A549 (cell line): ENCODE measurements around the gene GPR4. TPM values are rescaled to one million over a fixed set of nuclear protein-coding genes. Genes with fewer than 3 reads are reported as not detected.
A peak's percentile ranks its signal among the peaks of the same experiment; 100 is the strongest.

Source experiments
- ATAC-seq, 2 experiments: fragments of 200-7000 bp in 1 of 2; fragments of >200 bp in 1 of 2; cut with Nextera tagmentation in 1 of 2; cut with Tn5 transposase in 1 of 2; 3 replicates each; pipeline versions ENCODE4 v1.8.0 to v1.9.1; 2018 to 2020; ENCODE audit warnings: mild to moderate bottlenecking in 1 of 2, moderate library complexity in 1 of 2
- CTCF ChIA-PET: fragments of 300-600 bp; sonication (Branson Sonifier 250); formaldehyde crosslinking; extraction: SDS; loops from one replicate; lab custom pipeline; 2021; ENCODE audit warnings: antibody characterized with exemption, inconsistent platforms; lab: Yijun Ruan, JAX
- POLR2A ChIA-PET: fragments of 350-600 bp; formaldehyde crosslinking; extraction: SDS; loops from one replicate; lab custom pipeline; 2021; ENCODE audit warnings: antibody characterized with exemption, inconsistent platforms; lab: Yijun Ruan, JAX
- DNase-seq, 2 experiments: peaks; one replicate each; pipeline versions ENCODE4 v3.0.0 to v3.0.0-alpha.2; 2011 to 2016; ENCODE audit warnings: low read depth in 1 of 2, low spot score in 1 of 2
- FAIRE-seq: peaks from 2 replicates; lab custom pipeline; 2011; peaks lifted over from hg19 to GRCh38; lab: Jason Lieb, UNC
- H3K27ac ChIP-seq, 2 experiments: fragments of >200 bp; sonication (Bioruptor Twin); formaldehyde crosslinking; 3 replicates each; pipeline ENCODE4 v1.5.1; 2016 to 2017
- H3K4me1 ChIP-seq: fragments of >200 bp; sonication (Bioruptor Twin); formaldehyde crosslinking; 3 replicates; pipeline ENCODE4 v1.6.1; 2016
- H3K4me2 ChIP-seq: fragments of >200 bp; sonication (Bioruptor Twin); formaldehyde crosslinking; 3 replicates; pipeline ENCODE4 v1.6.1; 2016
- H3K4me3 ChIP-seq: fragments of >200 bp; sonication (Bioruptor Twin); formaldehyde crosslinking; 3 replicates; pipeline ENCODE4 v1.5.1; 2016
- H3K9me3 ChIP-seq: fragments of >200 bp; sonication (Bioruptor Twin); formaldehyde crosslinking; 3 replicates; pipeline ENCODE4 v1.6.1; 2016
- CEBPB ChIP-seq, 2 experiments: fragments of >200 bp in 1 of 2; sonication (Bioruptor Twin) in 1 of 2; formaldehyde crosslinking in 1 of 2; IDR thresholded peaks; 2 replicates each; pipeline ENCODE4 v1.6.1; 2012 to 2016
- CHD2 ChIP-seq: fragments of 150-350 bp; IDR thresholded peaks from 2 replicates; pipeline ENCODE4 v1.6.1; 2014; ENCODE audit warnings: low read length; ENCODE audit not compliant: partially characterized antibody
- CHD4 ChIP-seq: fragments of 200-600 bp; sonication (generic); IDR thresholded peaks from 2 replicates; pipeline ENCODE4 v1.6.1; 2016; ENCODE audit warnings: antibody characterized with exemption, mild to moderate bottlenecking, borderline replicate concordance
- EHF ChIP-seq: fragments of 250-450 bp; sonication (Bioruptor Pico); IDR thresholded peaks from 2 replicates; pipeline ENCODE4 v1.5.0; 2020; ENCODE audit warnings: mild to moderate bottlenecking
- FOSL2 ChIP-seq, 2 experiments: fragments of 450-650 bp in 1 of 2; fragments of >200 bp in 1 of 2; sonication (Bioruptor Twin) in 1 of 2; formaldehyde crosslinking; IDR thresholded peaks; 2 replicates each; pipeline versions ENCODE4 v1.5.0 to v1.6.1; 2016 to 2020; ENCODE audit warnings: mild to moderate bottlenecking in 1 of 2, moderate library complexity in 1 of 2
- HDAC2 ChIP-seq: fragments of 200-600 bp; sonication (generic); IDR thresholded peaks from 2 replicates; pipeline ENCODE4 v1.6.1; 2016
- HEYL ChIP-seq: fragments of 250-450 bp; sonication (Bioruptor Pico); IDR thresholded peaks from 2 replicates; pipeline ENCODE4 v1.8.0; 2021; ENCODE audit warnings: mild to moderate bottlenecking, moderate library complexity
- HOXB13 ChIP-seq: fragments of 250-450 bp; sonication (Bioruptor Pico); IDR thresholded peaks from 2 replicates; pipeline ENCODE4 v1.5.0; 2020; ENCODE audit warnings: low read depth, mild to moderate bottlenecking, moderate library complexity
- HOXB5 ChIP-seq: fragments of 250-450 bp; sonication (Bioruptor Pico); IDR thresholded peaks from 2 replicates; pipeline ENCODE4 v1.5.0; 2020; ENCODE audit warnings: mild to moderate bottlenecking, moderate library complexity
- JUN ChIP-seq, 2 experiments: fragments of >200 bp; sonication (Bioruptor Twin); formaldehyde crosslinking; IDR thresholded peaks; 2 replicates in 1 of 2; 3 replicates in 1 of 2; pipeline ENCODE4 v1.6.1; 2016 to 2017
- KDM1A ChIP-seq: fragments of 200-600 bp; sonication (generic); IDR thresholded peaks from 2 replicates; pipeline ENCODE4 v1.6.1; 2016; ENCODE audit warnings: low read depth, mild to moderate bottlenecking
- MAFK ChIP-seq: fragments of 450-650 bp; IDR thresholded peaks from 2 replicates; pipeline ENCODE4 v1.6.1; 2014; ENCODE audit not compliant: partially characterized antibody
- MAZ ChIP-seq: fragments of 150-350 bp; IDR thresholded peaks from 2 replicates; pipeline ENCODE4 v1.6.1; 2014; ENCODE audit warnings: antibody characterized with exemption, low read depth, low read length, borderline replicate concordance
- MYC ChIP-seq: IDR thresholded peaks from 2 replicates; pipeline ENCODE4 v1.6.1; 2012; ENCODE audit warnings: mild to moderate bottlenecking, inconsistent platforms, low read length, improper control_type of control experiment, borderline replicate concordance
- NFE2L2 ChIP-seq: fragments of 150-350 bp; conservative IDR thresholded peaks from 2 replicates; pipeline ENCODE4 v1.6.1; 2014; ENCODE audit warnings: low read length
- NPAS2 ChIP-seq: fragments of 250-450 bp; sonication (Bioruptor Pico); IDR thresholded peaks from 2 replicates; pipeline ENCODE4 v1.8.0; 2022; ENCODE audit warnings: mild to moderate bottlenecking, moderate library complexity, borderline replicate concordance
- POLR2A ChIP-seq: IDR thresholded peaks from 2 replicates; pipeline ENCODE4 v1.6.1; 2012; ENCODE audit warnings: mild to moderate bottlenecking, low read length
- RAD21 ChIP-seq, 2 experiments: fragments of >200 bp in 1 of 2; sonication (Bioruptor Twin) in 1 of 2; formaldehyde crosslinking in 1 of 2; IDR thresholded peaks in 1 of 2; conservative IDR thresholded peaks in 1 of 2; 2 replicates in 1 of 2; 3 replicates in 1 of 2; pipeline ENCODE4 v1.6.1; 2012 to 2018; ENCODE audit warnings: inconsistent platforms in 1 of 2
- RARB ChIP-seq: fragments of 250-450 bp; sonication (Bioruptor Pico); IDR thresholded peaks from 2 replicates; pipeline ENCODE4 v1.8.0; 2021; ENCODE audit warnings: mild to moderate bottlenecking, moderate library complexity
- RCOR1 ChIP-seq: fragments of 150-350 bp; IDR thresholded peaks from 2 replicates; pipeline ENCODE4 v1.6.1; 2014; ENCODE audit warnings: antibody characterized with exemption, low read length, low read depth
- RFX5 ChIP-seq: fragments of 450-650 bp; IDR thresholded peaks from 2 replicates; pipeline ENCODE4 v1.7.1; 2014; ENCODE audit warnings: antibody characterized with exemption, mild to moderate bottlenecking, moderate library complexity
- ZFP36 ChIP-seq: fragments of 450-650 bp; IDR thresholded peaks from 2 replicates; pipeline ENCODE4 v1.6.1; 2014; ENCODE audit warnings: borderline replicate concordance; ENCODE audit not compliant: partially characterized antibody
- ZNF302 ChIP-seq: fragments of 250-450 bp; sonication (Bioruptor Pico); IDR thresholded peaks from 2 replicates; pipeline ENCODE4 v1.9.0; 2021; ENCODE audit warnings: inconsistent platforms, mild to moderate bottlenecking, moderate library complexity
- ZSCAN20 ChIP-seq: fragments of 250-450 bp; sonication (Bioruptor Pico); IDR thresholded peaks from 2 replicates; pipeline ENCODE4 v1.8.0; 2022; ENCODE audit warnings: mild to moderate bottlenecking, moderate library complexity
- WGBS: methylation state at CpG from one replicate; pipeline ENCODE4 v1.1.6; 2017; ENCODE audit errors: missing lambda C conversion rate; 5-methylcytosine and 5-hydroxymethylcytosine counted together
- polyA plus RNA-seq, 4 experiments: library from polyadenylated mRNA; depleted of rRNA in 3 of 4; stranded (reverse); fragments of >200 nt; fragmentation: RNase III in 1 of 4; extraction: RNeasy Plus Mini Kit Qiagen cat#74134 plus additional on column Dnase treatment in 1 of 4; gene quantifications; 2 replicates in 3 of 4; 3 replicates in 1 of 4; pipeline ENCODE4 v1.2.3, GENCODE V29; 2011 to 2017
- TF ChIP-seq, protein P1 (sequence below): fragments of 250-450 bp; sonication (Bioruptor Pico); IDR thresholded peaks from 2 replicates; pipeline ENCODE4 v1.5.0; 2020; ENCODE audit warnings: low read depth, mild to moderate bottlenecking, moderate library complexity
- TF ChIP-seq, protein P2 (sequence below): fragments of 450-650 bp; IDR thresholded peaks from 2 replicates; pipeline ENCODE4 v1.6.1; 2014; ENCODE audit warnings: antibody characterized with exemption
- TF ChIP-seq, protein P3 (sequence below): fragments of >200 bp; sonication (Bioruptor Twin); formaldehyde crosslinking; IDR thresholded peaks from 2 replicates; pipeline ENCODE4 v1.6.1; 2016
- TF ChIP-seq, protein P4 (sequence below): IDR thresholded peaks from 2 replicates; pipeline ENCODE4 v1.6.1; 2012
- TF ChIP-seq, protein P5 (sequence below): fragments of >200 bp; sonication (Bioruptor Twin); formaldehyde crosslinking; IDR thresholded peaks from 3 replicates; pipeline ENCODE4 v1.6.1; 2016
- TF ChIP-seq, protein P6 (sequence below): IDR thresholded peaks from 2 replicates; pipeline ENCODE4 v1.6.1; 2012

GPR4 gene
- polyA plus RNA-seq, 2 of the 4 experiments (the other 2 are of a cell fraction): 0.03 to 0.10 TPM

DNA sequence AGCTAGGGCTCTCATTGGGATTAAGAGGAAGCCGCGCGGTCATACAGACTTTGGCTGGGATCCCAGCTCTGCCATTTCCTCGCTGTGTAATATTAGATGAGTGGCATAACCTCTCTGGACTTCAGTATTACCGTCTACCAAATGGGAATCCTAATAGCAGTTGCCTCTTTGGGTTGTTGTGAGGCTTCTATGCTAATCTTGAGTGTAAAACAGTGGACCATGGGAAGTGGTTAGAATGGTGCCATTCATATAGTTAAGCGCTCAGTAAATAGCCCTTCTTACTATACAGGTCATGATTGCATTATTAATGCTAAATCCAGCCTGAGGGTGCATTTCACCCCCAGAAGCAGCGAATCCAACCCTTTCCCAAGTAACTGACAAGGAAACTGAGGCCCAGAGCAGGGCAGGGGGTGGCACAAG, 16.8 kb downstream of the GPR4 start:
- H3K4me2 ChIP-seq: peak overlapping the region; percentile 89
- POLR2A ChIA-PET: interaction anchor here (1.4 to 2.8 kb wide), 4 partner anchors 29 to 184 kb away, joined by 4 to 25 read pairs (median 8); partner anchors contain the start of gene SIX5
- TF ChIP-seq RCOR1 (peak; percentile 92), ZFP36 (peak; percentile 94), NPAS2 (no peak), KDM1A (peak; percentile 96), CHD4 (peak; percentile 87), MAZ (0 out of 2 replicates have a peak, but pooled peaks have one; percentile 19), ZNF302 (CRISPR knock-in tag) (no peak), HOXB13 (0 out of 2 replicates have a peak, but pooled peaks have one; percentile 36), HDAC2 (peak; percentile 96), POLR2A (no peak)
- TF ChIP-seq, protein P1, sequence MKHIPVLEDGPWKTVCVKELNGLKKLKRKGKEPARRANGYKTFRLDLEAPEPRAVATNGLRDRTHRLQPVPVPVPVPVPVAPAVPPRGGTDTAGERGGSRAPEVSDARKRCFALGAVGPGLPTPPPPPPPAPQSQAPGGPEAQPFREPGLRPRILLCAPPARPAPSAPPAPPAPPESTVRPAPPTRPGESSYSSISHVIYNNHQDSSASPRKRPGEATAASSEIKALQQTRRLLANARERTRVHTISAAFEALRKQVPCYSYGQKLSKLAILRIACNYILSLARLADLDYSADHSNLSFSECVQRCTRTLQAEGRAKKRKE (CRISPR knock-in tag): no peak
- 15% methylated on average over 7 of the region's 7 CpGs for WGBS
- H3K4me1 ChIP-seq: peaks cover 12% of the 10 kb centered on the region
- H3K9me3 ChIP-seq: no peaks in the 10 kb centered on the region
- ATAC-seq (peak; percentile 3 to 17), FAIRE-seq (no peak), DNase-seq (no peak)
- CTCF ChIA-PET: interaction anchor here (1.1 to 10.5 kb wide), 5 partner anchors 17 to 146 kb away, joined by 3 to 91 read pairs (median 7); partner anchors contain the start of gene EML2
- peak overlapping the region; percentile 87 to 92 for H3K27ac ChIP-seq
- H3K4me3 ChIP-seq: peak overlapping the region; percentile 61

DNA sequence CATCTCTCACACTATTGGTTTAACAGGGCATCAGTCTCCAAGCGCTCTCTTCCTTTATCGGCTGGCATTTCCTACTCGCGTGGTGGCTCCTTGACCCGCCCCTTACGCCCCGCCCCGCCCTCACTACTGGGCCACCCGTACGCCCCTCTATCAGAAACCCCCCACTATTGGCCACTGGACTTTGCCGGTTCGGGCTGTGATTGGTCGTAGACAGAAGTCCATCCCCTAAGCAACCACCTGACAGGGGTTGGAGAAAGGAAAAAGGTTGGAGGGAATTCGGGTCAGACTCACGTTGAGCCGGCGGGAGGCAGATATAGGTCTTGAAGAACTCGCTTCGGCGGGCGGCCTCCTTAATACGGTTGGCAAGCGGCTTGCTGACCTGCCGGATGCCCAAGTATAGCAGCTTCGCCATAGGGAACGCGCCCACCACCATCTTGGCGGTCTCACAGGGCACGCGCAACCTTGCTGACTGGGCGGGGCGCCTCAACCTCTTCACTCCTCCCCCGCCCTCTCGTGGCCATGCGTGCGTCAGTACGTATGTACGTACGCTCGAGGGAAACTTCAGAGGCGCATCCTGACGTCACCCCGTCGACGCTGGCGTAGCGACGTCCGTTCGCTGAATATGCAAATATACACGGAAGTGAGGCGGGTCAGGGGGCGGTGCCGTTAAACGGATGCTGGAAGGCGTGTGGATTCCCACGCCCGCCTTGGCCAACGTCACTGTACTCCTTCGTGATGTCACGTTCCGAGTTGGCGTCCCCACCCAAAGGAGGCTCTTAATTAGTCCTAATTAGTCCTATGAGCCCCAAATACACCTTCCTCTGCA, 17.5 kb downstream of the GPR4 start, which contains the start of gene OPA3:
Gene OPA3 (minus strand): TSS at position 471 of the 826 bp plus-strand sequence. CDS start 38 bp downstream, at position 433.
- FAIRE-seq (peak; percentile 100), ATAC-seq (peak; percentile 92 to 94), DNase-seq (peak; percentile 100)
- Histone ChIP-seq H3K27ac (peak within 1 kb of the TSS; percentile 87 to 92), H3K9me3 (no peaks in the 10 kb centered on the region), H3K4me1 (peaks cover 12% of the 10 kb centered on the region), H3K4me3 (peak within 1 kb of the TSS; percentile 61), H3K4me2 (peak within 1 kb of the TSS; percentile 89)
- ChIA-PET CTCF (interaction anchor here (1.0 to 10.5 kb wide), 11 partner anchors 14 to 145 kb away, joined by 3 to 91 read pairs (median 4); partner anchors contain the start of gene EML2), POLR2A (interaction anchor here (0.5 to 2.8 kb wide), 16 partner anchors 17 to 1533 kb away, joined by 3 to 25 read pairs (median 4); partner anchors contain the start of genes QPCTL, RTN2, SIX5 and SNRPD2)
- WGBS: 1% methylated on average over 54 of the region's 63 CpGs
- TF ChIP-seq MYC: peak; percentile 51; the same call in 1 of the 2 replicates
- TF ChIP-seq MAFK: peak; percentile 99
- peak; percentile 27 for TF ChIP-seq CHD2
- TF ChIP-seq EHF (CRISPR knock-in tag): no peak
- TF ChIP-seq, protein P2, sequence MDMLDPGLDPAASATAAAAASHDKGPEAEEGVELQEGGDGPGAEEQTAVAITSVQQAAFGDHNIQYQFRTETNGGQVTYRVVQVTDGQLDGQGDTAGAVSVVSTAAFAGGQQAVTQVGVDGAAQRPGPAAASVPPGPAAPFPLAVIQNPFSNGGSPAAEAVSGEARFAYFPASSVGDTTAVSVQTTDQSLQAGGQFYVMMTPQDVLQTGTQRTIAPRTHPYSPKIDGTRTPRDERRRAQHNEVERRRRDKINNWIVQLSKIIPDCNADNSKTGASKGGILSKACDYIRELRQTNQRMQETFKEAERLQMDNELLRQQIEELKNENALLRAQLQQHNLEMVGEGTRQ: peak; percentile 77
- no peak for TF ChIP-seq RARB (CRISPR knock-in tag)
- TF ChIP-seq NFE2L2: no peak
- TF ChIP-seq RAD21 (conservative IDR thresholded peaks at IDR 0.05 in 1 of 2, IDR thresholded peaks at IDR 0.05 in 1 of 2): no peak; a peak in 2 of 5 replicates
- TF ChIP-seq, protein P3, sequence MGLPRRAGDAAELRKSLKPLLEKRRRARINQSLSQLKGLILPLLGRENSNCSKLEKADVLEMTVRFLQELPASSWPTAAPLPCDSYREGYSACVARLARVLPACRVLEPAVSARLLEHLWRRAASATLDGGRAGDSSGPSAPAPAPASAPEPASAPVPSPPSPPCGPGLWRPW: no peak
- TF ChIP-seq, protein P4, sequence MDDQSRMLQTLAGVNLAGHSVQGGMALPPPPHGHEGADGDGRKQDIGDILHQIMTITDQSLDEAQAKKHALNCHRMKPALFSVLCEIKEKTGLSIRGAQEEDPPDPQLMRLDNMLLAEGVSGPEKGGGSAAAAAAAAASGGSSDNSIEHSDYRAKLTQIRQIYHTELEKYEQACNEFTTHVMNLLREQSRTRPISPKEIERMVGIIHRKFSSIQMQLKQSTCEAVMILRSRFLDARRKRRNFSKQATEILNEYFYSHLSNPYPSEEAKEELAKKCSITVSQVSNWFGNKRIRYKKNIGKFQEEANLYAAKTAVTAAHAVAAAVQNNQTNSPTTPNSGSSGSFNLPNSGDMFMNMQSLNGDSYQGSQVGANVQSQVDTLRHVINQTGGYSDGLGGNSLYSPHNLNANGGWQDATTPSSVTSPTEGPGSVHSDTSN: peak; percentile 95
- TF ChIP-seq JUN (IDR thresholded peaks at IDR 0.05): peak; percentile 74 to 95; a peak in 4 of 5 replicates
- TF ChIP-seq, protein P5, sequence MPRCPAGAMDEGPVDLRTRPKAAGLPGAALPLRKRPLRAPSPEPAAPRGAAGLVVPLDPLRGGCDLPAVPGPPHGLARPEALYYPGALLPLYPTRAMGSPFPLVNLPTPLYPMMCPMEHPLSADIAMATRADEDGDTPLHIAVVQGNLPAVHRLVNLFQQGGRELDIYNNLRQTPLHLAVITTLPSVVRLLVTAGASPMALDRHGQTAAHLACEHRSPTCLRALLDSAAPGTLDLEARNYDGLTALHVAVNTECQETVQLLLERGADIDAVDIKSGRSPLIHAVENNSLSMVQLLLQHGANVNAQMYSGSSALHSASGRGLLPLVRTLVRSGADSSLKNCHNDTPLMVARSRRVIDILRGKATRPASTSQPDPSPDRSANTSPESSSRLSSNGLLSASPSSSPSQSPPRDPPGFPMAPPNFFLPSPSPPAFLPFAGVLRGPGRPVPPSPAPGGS: peak; percentile 87; the same call in 2 of the 3 replicates
- TF ChIP-seq HEYL (CRISPR knock-in tag): no peak
- TF ChIP-seq NPAS2: no peak
- TF ChIP-seq, protein P1 (CRISPR knock-in tag): no peak
- TF ChIP-seq ZSCAN20 (CRISPR knock-in tag): no peak
- peak; percentile 76 for TF ChIP-seq RFX5
- TF ChIP-seq, protein P6, sequence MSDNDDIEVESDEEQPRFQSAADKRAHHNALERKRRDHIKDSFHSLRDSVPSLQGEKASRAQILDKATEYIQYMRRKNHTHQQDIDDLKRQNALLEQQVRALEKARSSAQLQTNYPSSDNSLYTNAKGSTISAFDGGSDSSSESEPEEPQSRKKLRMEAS: peak; percentile 92
- peak; percentile 84 for TF ChIP-seq POLR2A
- no peak for TF ChIP-seq CEBPB (IDR thresholded peaks at IDR 0.05)
- no peak for TF ChIP-seq FOSL2 (IDR thresholded peaks at IDR 0.05)
- TF ChIP-seq FOSL2 (CRISPR knock-in tag; IDR thresholded peaks at IDR 0.05): peak; percentile 48
- no peak for TF ChIP-seq ZFP36
- TF ChIP-seq HOXB5: no peak
